HEK293 (cell line): ENCODE data around the gene IL10RB.

Source experiments
- CTCF ChIA-PET: fragments of 350-600 bp; formaldehyde crosslinking; extraction: SDS; loops from one replicate; lab custom pipeline; 2021; ENCODE audit warnings: antibody characterized with exemption; lab: Yijun Ruan, JAX
- POLR2A ChIA-PET: fragments of 300-600 bp; formaldehyde crosslinking; extraction: SDS; loops from one replicate; lab custom pipeline; 2020; ENCODE audit warnings: antibody characterized with exemption, inconsistent platforms; lab: Yijun Ruan, JAX
- H3K27ac ChIP-seq: fragments of 200-500 bp; sonication (Bioruptor generic); 2 replicates; pipeline ENCODE4 v1.5.1; 2014; ENCODE audit warnings: low read depth, low read length, control low read depth, inconsistent platforms; ENCODE audit errors: extremely low read depth
- H3K36me3 ChIP-seq, 2 experiments: fragments of 200-500 bp in 1 of 2; sonication (Bioruptor generic) in 1 of 2; 1 replicate in 1 of 2; 2 replicates in 1 of 2; pipeline ENCODE4 v1.5.1; 2014 to 2017; ENCODE audit warnings: inconsistent platforms in 2 of 2, low read length in 2 of 2; ENCODE audit not compliant: control insufficient read depth in 2 of 2, insufficient read depth in 1 of 2
- H3K4me1 ChIP-seq: fragments of 200-500 bp; sonication (Bioruptor generic); 2 replicates; pipeline ENCODE4 v1.5.1; 2014; ENCODE audit warnings: mild to moderate bottlenecking, low read length, inconsistent platforms; ENCODE audit not compliant: control insufficient read depth, insufficient read depth
- H3K4me3 ChIP-seq: 2 replicates; pipeline ENCODE4 v1.5.1; 2011; ENCODE audit warnings: low read depth, mild to moderate bottlenecking, control low read depth, low read length, moderate library complexity
- H3K9me3 ChIP-seq: fragments of 200-500 bp; sonication (Bioruptor generic); 2 replicates; pipeline ENCODE4 v1.5.1; 2014; ENCODE audit warnings: low read depth, low read length, inconsistent platforms; ENCODE audit not compliant: control insufficient read depth, insufficient read depth
- ATF2 ChIP-seq: fragments of 450-650 bp; formaldehyde crosslinking; IDR thresholded peaks from 2 replicates; pipeline ENCODE4 v1.5.1; 2016; ENCODE audit warnings: missing biosample characterization, missing genetic modification characterization, low read depth
- ELK4 ChIP-seq: IDR thresholded peaks from 2 replicates; pipeline ENCODE4 v1.6.1; 2011; ENCODE audit warnings: mild to moderate bottlenecking, low read depth, low read length, borderline replicate concordance
- GLI2 ChIP-seq: fragments of 450-650 bp; formaldehyde crosslinking; IDR thresholded peaks from 2 replicates; pipeline ENCODE4; 2017; ENCODE audit warnings: missing biosample characterization, missing genetic modification characterization, low read depth, borderline replicate concordance
- HOXD13 ChIP-seq: sonication (generic); formaldehyde crosslinking; IDR thresholded peaks from 2 replicates; pipeline ENCODE4 v1.8.0; 2022; ENCODE audit warnings: missing genetic modification reagents, borderline replicate concordance
- INSM2 ChIP-seq: fragments of 450-650 bp; formaldehyde crosslinking; IDR thresholded peaks from 2 replicates; pipeline ENCODE4 v1.5.1; 2016; ENCODE audit warnings: missing biosample characterization, missing genetic modification characterization
- PRDM10 ChIP-seq: fragments of 450-650 bp; formaldehyde crosslinking; IDR thresholded peaks from 2 replicates; pipeline ENCODE4 v1.5.1; 2016; ENCODE audit warnings: missing biosample characterization, missing genetic modification characterization
- ZEB2 ChIP-seq: fragments of 450-650 bp; formaldehyde crosslinking; IDR thresholded peaks from 2 replicates; pipeline ENCODE4 v1.5.1; 2016; ENCODE audit warnings: missing biosample characterization, missing genetic modification characterization
- ZFP69B ChIP-seq: fragments of 450-650 bp; formaldehyde crosslinking; IDR thresholded peaks from 2 replicates; pipeline ENCODE4 v1.5.1; 2016; ENCODE audit warnings: missing biosample characterization, missing genetic modification characterization
- ZNF121 ChIP-seq: fragments of 450-650 bp; formaldehyde crosslinking; IDR thresholded peaks from 2 replicates; pipeline ENCODE4 v1.5.1; 2016; ENCODE audit warnings: missing biosample characterization, missing genetic modification characterization
- ZNF140 ChIP-seq: fragments of 450-650 bp; formaldehyde crosslinking; IDR thresholded peaks from 2 replicates; pipeline ENCODE4 v1.5.1; 2016; ENCODE audit warnings: missing biosample characterization, missing genetic modification characterization
- ZNF157 ChIP-seq: fragments of 450-650 bp; formaldehyde crosslinking; IDR thresholded peaks from 2 replicates; pipeline ENCODE4 v1.5.1; 2016; ENCODE audit warnings: missing biosample characterization, missing genetic modification characterization
- ZNF184 ChIP-seq: fragments of 450-650 bp; IDR thresholded peaks from 2 replicates; pipeline ENCODE4 v1.5.1; 2018; ENCODE audit warnings: missing biosample characterization, mild to moderate bottlenecking, missing genetic modification characterization
- ZNF19 ChIP-seq: fragments of 450-650 bp; formaldehyde crosslinking; IDR thresholded peaks from 2 replicates; pipeline ENCODE4; 2016; ENCODE audit warnings: missing biosample characterization, missing genetic modification characterization, low read depth
- ZNF404 ChIP-seq: fragments of 450-650 bp; formaldehyde crosslinking; IDR thresholded peaks from 2 replicates; pipeline ENCODE4 v1.5.1; 2017; ENCODE audit warnings: missing biosample characterization, missing genetic modification characterization
- ZNF518A ChIP-seq: fragments of 450-650 bp; formaldehyde crosslinking; conservative IDR thresholded peaks from 2 replicates; pipeline ENCODE4 v1.5.1; 2016; ENCODE audit warnings: low read depth, missing biosample characterization, missing genetic modification characterization
- ZNF558 ChIP-seq: fragments of 450-650 bp; formaldehyde crosslinking; IDR thresholded peaks from 2 replicates; pipeline ENCODE4 v1.5.1; 2016; ENCODE audit warnings: missing biosample characterization, missing genetic modification characterization
- ZNF621 ChIP-seq: fragments of 450-650 bp; formaldehyde crosslinking; IDR thresholded peaks from 2 replicates; pipeline ENCODE4 v1.5.1; 2017; ENCODE audit warnings: missing biosample characterization, missing genetic modification characterization
- ZNF624 ChIP-seq: fragments of 450-650 bp; formaldehyde crosslinking; IDR thresholded peaks from 2 replicates; pipeline ENCODE4 v1.5.1; 2017; ENCODE audit warnings: missing biosample characterization, missing genetic modification characterization
- ZNF629 ChIP-seq: fragments of 450-650 bp; formaldehyde crosslinking; IDR thresholded peaks from 2 replicates; pipeline ENCODE4 v1.5.1; 2017; ENCODE audit warnings: missing biosample characterization, missing genetic modification characterization
- ZNF660 ChIP-seq: fragments of 450-650 bp; IDR thresholded peaks from 2 replicates; pipeline ENCODE4 v1.5.1; 2018; ENCODE audit warnings: missing biosample characterization, mild to moderate bottlenecking, missing genetic modification characterization
- ZNF670 ChIP-seq: fragments of 450-650 bp; formaldehyde crosslinking; IDR thresholded peaks from 2 replicates; pipeline ENCODE4 v1.5.1; 2016; ENCODE audit warnings: missing biosample characterization, missing genetic modification characterization, low read depth
- ZNF677 ChIP-seq: fragments of 450-650 bp; IDR thresholded peaks from 2 replicates; pipeline ENCODE4 v1.5.0; 2018; ENCODE audit warnings: missing biosample characterization, mild to moderate bottlenecking, missing genetic modification characterization, moderate library complexity

IL10RB gene

GRCh38 chr21:33334824-33335223, 68.7 kb downstream of the IL10RB start:
- H3K4me3 ChIP-seq, result no peak overlapping the region
- H3K27ac ChIP-seq, result no peak overlapping the region
- peaks cover 7 to 20% of the 10 kb centered on the region in 2 experiments for H3K36me3 ChIP-seq
- ChIA-PET CTCF (interaction anchor here (1.7 kb wide), 1 partner anchor 27 kb away, joined by 7 read pairs; no protein-coding TSS in a partner anchor), POLR2A (interaction anchor here (1.0 kb wide), 1 partner anchor 10 kb away, joined by 4 read pairs; the partner anchor contains the start of gene IFNAR1)
- TF ChIP-seq ZNF157 (tag by site-specific recombination), result no peak
- no peak for TF ChIP-seq ZNF624
- TF ChIP-seq ZNF19 (tag by site-specific recombination), result no peak
- peak; percentile 74; the same call in 1 of the 2 replicates for TF ChIP-seq ATF2
- no peak for TF ChIP-seq HOXD13 (CRISPR knock-in tag)
- TF ChIP-seq ZNF660 (tag by site-specific recombination), result peak; percentile 66; the same call in 1 of the 2 replicates
- no peak for TF ChIP-seq ZNF404
- TF ChIP-seq ZNF121 (tag by site-specific recombination), result no peak
- no peak for TF ChIP-seq ZNF140
- H3K4me1 ChIP-seq, result no peaks in the 10 kb centered on the region
- H3K9me3 ChIP-seq, result no peaks in the 10 kb centered on the region

- ChIA-PET POLR2A (interaction anchor here (2.3 kb wide), 1 partner anchor 14 kb away, joined by 8 read pairs; the partner anchor contains the start of gene IFNAR1), CTCF (interaction anchor here (0.6 to 3.9 kb wide), 5 partner anchors 9 to 41 kb away, joined by 3 to 22 read pairs (median 3); no protein-coding TSS in a partner anchor)
- H3K4me1 ChIP-seq, result 0 out of 2 replicates have a peak, but pooled peaks cover 2% of the 10 kb centered on the region
- H3K4me3 ChIP-seq, result no peak overlapping the region
- H3K36me3 ChIP-seq, result peaks cover 26 to 49% of the 10 kb centered on the region in 2 experiments
- H3K9me3 ChIP-seq, result no peaks in the 10 kb centered on the region
- TF ChIP-seq ELK4 (no peak), ZNF677 (tag by site-specific recombination) (no peak), ZNF621 (tag by site-specific recombination) (no peak), ZFP69B (tag by site-specific recombination) (no peak), ZEB2 (tag by site-specific recombination) (no peak), GLI2 (no peak), PRDM10 (tag by site-specific recombination) (no peak), ZNF629 (no peak), ZNF558 (tag by site-specific recombination) (no peak), ZNF184 (tag by site-specific recombination) (no peak), INSM2 (no peak), ZNF518A (tag by site-specific recombination) (no peak), ZNF670 (tag by site-specific recombination) (no peak)
- H3K27ac ChIP-seq, result no peak overlapping the region
Observed at GRCh38 chr21:33339135-33339534, 73.0 kb downstream of the IL10RB start.
